VCaP (cell line): ENCODE data around the gene KRTAP15-1.
A peak's percentile ranks its signal among the peaks of the same experiment; 100 is the strongest.

Source experiments
- H3K27ac ChIP-seq: fragments of 450-650 bp; 2 replicates; pipeline ENCODE4 v1.5.1; 2017
- TF ChIP-seq, protein P1 (sequence below): fragments of 450-650 bp; conservative IDR thresholded peaks from 2 replicates; pipeline ENCODE4 v1.5.1; 2017; ENCODE audit warnings: mild to moderate bottlenecking, moderate library complexity

KRTAP15-1 gene

GRCh38 chr21:30430170-30430655, 9.9 kb upstream of the KRTAP15-1 start, which contains the start of gene KRTAP13-4:
Gene KRTAP13-4, plus strand, starts transcription at chr21:30430220. Its CDS starts 56 bp downstream, at chr21:30430276.
- TF ChIP-seq, protein P1, sequence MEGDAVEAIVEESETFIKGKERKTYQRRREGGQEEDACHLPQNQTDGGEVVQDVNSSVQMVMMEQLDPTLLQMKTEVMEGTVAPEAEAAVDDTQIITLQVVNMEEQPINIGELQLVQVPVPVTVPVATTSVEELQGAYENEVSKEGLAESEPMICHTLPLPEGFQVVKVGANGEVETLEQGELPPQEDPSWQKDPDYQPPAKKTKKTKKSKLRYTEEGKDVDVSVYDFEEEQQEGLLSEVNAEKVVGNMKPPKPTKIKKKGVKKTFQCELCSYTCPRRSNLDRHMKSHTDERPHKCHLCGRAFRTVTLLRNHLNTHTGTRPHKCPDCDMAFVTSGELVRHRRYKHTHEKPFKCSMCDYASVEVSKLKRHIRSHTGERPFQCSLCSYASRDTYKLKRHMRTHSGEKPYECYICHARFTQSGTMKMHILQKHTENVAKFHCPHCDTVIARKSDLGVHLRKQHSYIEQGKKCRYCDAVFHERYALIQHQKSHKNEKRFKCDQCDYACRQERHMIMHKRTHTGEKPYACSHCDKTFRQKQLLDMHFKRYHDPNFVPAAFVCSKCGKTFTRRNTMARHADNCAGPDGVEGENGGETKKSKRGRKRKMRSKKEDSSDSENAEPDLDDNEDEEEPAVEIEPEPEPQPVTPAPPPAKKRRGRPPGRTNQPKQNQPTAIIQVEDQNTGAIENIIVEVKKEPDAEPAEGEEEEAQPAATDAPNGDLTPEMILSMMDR: no peak
- H3K27ac ChIP-seq: no peak within 1 kb of the TSS

GRCh38 chr21:30434033-30434631, 5.9 kb upstream of the KRTAP15-1 start:
- no peak overlapping the region for H3K27ac ChIP-seq
- TF ChIP-seq, protein P1: peak; percentile 94

DNA sequence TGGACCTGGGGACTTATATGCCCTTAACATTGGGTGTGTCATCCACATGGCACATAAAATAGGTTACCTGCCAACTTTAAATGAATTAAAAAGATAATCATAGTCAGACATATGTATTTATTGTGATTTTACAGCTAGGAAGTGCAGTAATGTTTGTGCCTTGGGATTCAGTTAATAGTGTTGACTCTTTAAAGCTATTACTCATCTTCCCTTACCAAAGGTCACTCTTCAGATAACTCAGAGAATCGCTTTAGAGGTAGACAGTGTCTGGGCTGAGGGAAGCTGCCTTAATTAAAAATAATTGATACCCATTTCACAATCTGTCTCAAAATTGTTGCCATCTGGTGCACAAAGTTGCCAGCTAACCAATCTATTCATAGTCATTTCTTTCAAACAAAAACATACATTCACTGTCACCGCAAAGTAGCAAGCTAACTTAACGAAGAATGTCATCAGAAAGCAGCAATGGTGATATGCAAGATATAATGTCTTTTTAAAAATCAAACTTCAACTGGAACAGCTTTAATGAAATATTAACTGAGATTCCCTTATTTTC, 3.0 kb upstream of the KRTAP15-1 start:
- TF ChIP-seq, protein P1: no peak

GRCh38 chr21:30443226-30443625, 3.2 kb downstream of the KRTAP15-1 start:
- TF ChIP-seq, protein P1: no peak
- H3K27ac ChIP-seq: no peak overlapping the region; the same call in 1 of the 2 replicates

More for the DNA sequence above, 3.0 kb upstream of the KRTAP15-1 start:
- H3K27ac ChIP-seq: no peak overlapping the region

DNA sequence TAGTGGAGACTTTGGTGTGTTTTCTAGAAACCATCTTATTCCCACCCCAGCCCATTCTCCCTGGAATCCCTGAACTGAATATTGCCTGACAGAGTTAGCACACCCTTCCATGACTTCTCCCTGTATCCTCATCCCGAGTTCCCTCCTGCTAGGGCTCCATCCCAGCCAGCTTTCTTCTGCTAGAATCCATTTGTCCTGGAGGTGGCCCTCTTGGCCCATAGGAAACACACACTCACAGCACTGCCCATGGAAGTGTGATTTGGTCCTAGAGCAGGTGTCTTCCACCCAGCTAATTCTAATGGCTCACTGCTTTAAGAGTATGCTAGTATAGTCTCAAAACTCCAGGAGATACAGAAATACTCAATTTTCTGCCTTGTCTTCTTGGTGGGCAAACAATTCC, 4.1 kb downstream of the KRTAP15-1 start:
- TF ChIP-seq, protein P1: 0 out of 2 replicates have a peak, but pooled peaks have one; percentile 27
- no peak overlapping the region for H3K27ac ChIP-seq

DNA sequence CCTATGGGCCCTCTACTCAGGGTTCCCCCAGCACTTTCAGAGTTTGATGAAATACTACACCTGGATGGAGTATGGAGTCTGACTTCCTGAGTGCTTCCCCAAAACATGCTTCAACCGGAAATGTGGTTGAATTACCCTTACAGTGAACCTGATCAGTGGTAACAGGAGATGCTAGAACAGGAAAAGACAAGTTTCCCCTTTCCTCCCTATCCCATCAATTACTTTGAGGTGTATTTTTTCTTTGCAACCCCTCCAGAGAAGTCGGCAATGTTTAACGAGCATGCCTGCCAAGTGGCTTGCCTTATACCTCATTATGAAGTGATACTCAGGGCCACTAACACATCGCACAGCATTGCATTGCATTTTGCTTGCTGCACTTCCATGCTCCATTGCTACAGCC, 7.0 kb downstream of the KRTAP15-1 start:
- no peak overlapping the region for H3K27ac ChIP-seq
- TF ChIP-seq, protein P1: no peak

- no peak overlapping the region for H3K27ac ChIP-seq
- TF ChIP-seq, protein P1: no peak
These were observed 8.4 kb downstream of the KRTAP15-1 start for GRCh38 chr21:30448514-30448913.
